ENCODE results near the gene VPS35L.

Gene VPS35L

GRCh38 chr16:19595043-19595767 lies 39.7 kb downstream of the VPS35L start:
- DNase-seq (ENCODE audit: low read depth), result no peak

GRCh38 chr16:19598805-19599510 lies 43.5 kb downstream of the VPS35L start:
- DNase-seq (ENCODE audit: low read depth), result no peak

GRCh38 chr16:19599968-19600716 lies 44.6 kb downstream of the VPS35L start:
- no peak for DNase-seq (ENCODE audit: low read depth)

GRCh38 chr16:19601083-19601976 lies 45.8 kb downstream of the VPS35L start:
- no peak for DNase-seq (ENCODE audit: low read depth)

GRCh38 chr16:19604911-19605310 lies 49.4 kb downstream of the VPS35L start:
- DNase-seq (ENCODE audit: low read depth), result no peak

- DNase-seq (ENCODE audit: low read depth), result no peak
These were observed 50.2 kb downstream of the VPS35L start for GRCh38 chr16:19605701-19606100.

- peak; percentile 62 for DNase-seq (ENCODE audit: low read depth)
These were observed 52.2 kb downstream of the VPS35L start for GRCh38 chr16:19607616-19608280.

- no peak for DNase-seq (ENCODE audit: low read depth)
These were observed 53.9 kb downstream of the VPS35L start for GRCh38 chr16:19609359-19609758.

- DNase-seq (ENCODE audit: low read depth), result no peak
These were observed 54.7 kb downstream of the VPS35L start for GRCh38 chr16:19610200-19610599.

- DNase-seq (ENCODE audit: low read depth), result no peak
These were observed 58.3 kb downstream of the VPS35L start for GRCh38 chr16:19613834-19614233.

- no peak for DNase-seq (ENCODE audit: low read depth)
These were observed 60.7 kb downstream of the VPS35L start for GRCh38 chr16:19616241-19616640.

GRCh38 chr16:19618876-19619275 lies 63.4 kb downstream of the VPS35L start:
- DNase-seq (ENCODE audit: low read depth), result no peak

- DNase-seq (ENCODE audit: low read depth), result no peak
These were observed 65.9 kb downstream of the VPS35L start for GRCh38 chr16:19621445-19621844.

GRCh38 chr16:19625039-19625438 lies 69.5 kb downstream of the VPS35L start:
- DNase-seq (ENCODE audit: low read depth), result no peak

GRCh38 chr16:19636436-19637267 lies 81.1 kb downstream of the VPS35L start:
- no peak for DNase-seq (ENCODE audit: low read depth)

- DNase-seq (ENCODE audit: low read depth), result no peak
These were observed 84.5 kb downstream of the VPS35L start for GRCh38 chr16:19639986-19640421.

GRCh38 chr16:19642501-19642900 lies 87.0 kb downstream of the VPS35L start:
- no peak for DNase-seq (ENCODE audit: low read depth)

GRCh38 chr16:19644877-19645276 lies 89.4 kb downstream of the VPS35L start:
- no peak for DNase-seq (ENCODE audit: low read depth)

GRCh38 chr16:19645557-19645981 lies 90.1 kb downstream of the VPS35L start:
- no peak for DNase-seq (ENCODE audit: low read depth)

- DNase-seq (ENCODE audit: low read depth), result no peak
These were observed 94.5 kb downstream of the VPS35L start for GRCh38 chr16:19649980-19650379.

Measured in GM04503 (cell line).